Ovary (tissue), 3 donors: ENCODE data around the gene SPATA18.

Source experiments
- CTCF ChIP-seq, 3 donors: fragments of 450-650 bp in 2 of 3; fragments of 200-600 bp in 1 of 3; IDR thresholded peaks; one replicate each; pipeline versions ENCODE4 v1.5.1 to v1.8.0; 2016 to 2022; ENCODE audit warnings: antibody characterized with exemption in 3 of 3, mild to moderate bottlenecking in 1 of 3
- POLR2A ChIP-seq: fragments of 450-650 bp; IDR thresholded peaks from one replicate; pipeline ENCODE4 v1.6.1; 2017; ENCODE audit warnings: antibody characterized with exemption, mild to moderate bottlenecking, moderate library complexity
- donor health status: DM: no; HTN: no; CAD: no.

- no peak for TF ChIP-seq CTCF (IDR thresholded peaks at IDR 0.05)
- TF ChIP-seq POLR2A = no peak
These were observed 22.1 kb upstream of the SPATA18 start for GRCh38 chr4:52028970-52029369.
